Embryonic facial prominence (tissue), 1 donor: ENCODE measurements around the gene SLFN12L.

Experiments
- DNase-seq: peaks from one replicate; pipeline ENCODE4 v3.0.0-alpha.2; 2016; ENCODE audit errors: extremely low spot score

Gene SLFN12L

GRCh38 chr17:35432176-35433074, 105.1 kb downstream of the SLFN12L start, which contains the start of gene SLFN12:
Gene SLFN12, minus strand, starts transcription at chr17:35432500. Its CDS starts 9,472 bp downstream, at chr17:35423028.
- DNase-seq: peak; percentile 72

GRCh38 chr17:35429702-35430101, 107.8 kb downstream of the SLFN12L start:
- no peak for DNase-seq

GRCh38 chr17:35428229-35428628, 109.2 kb downstream of the SLFN12L start:
- no peak for DNase-seq

GRCh38 chr17:35423761-35424160, 113.7 kb downstream of the SLFN12L start:
- no peak for DNase-seq
